ENCODE measurements around the gene LRRC36. TPM values are rescaled to one million over a fixed set of nuclear protein-coding genes. Genes with fewer than 3 reads are reported as not detected.

LRRC36 gene
- total and polyA plus RNA-seq, 2 of the 13 experiments (the other 11 are each of a cell fraction or from before 2014, with no cell fraction given) = 0.12 to 0.15 TPM

GRCh38 chr16:67411339-67411738 lies 84.7 kb downstream of the LRRC36 start (continued):
- TF ChIP-seq TSC22D2 (CRISPR knock-in tag; IDR thresholded peaks at IDR 0.05; ENCODE audit: borderline replicate concordance) (no peak), ZNF329 (CRISPR knock-in tag; IDR thresholded peaks at IDR 0.05; ENCODE audit: low read depth) (no peak), GATAD2A (CRISPR knock-in tag; IDR thresholded peaks at IDR 0.05) (0 out of 2 replicates have a peak, but pooled peaks have one; percentile 25), NCOR1 (IDR thresholded peaks at IDR 0.05; ENCODE audit: borderline replicate concordance, low read length) (peak; percentile 65; the same call in 1 of the 2 replicates), CEBPG (CRISPR knock-in tag; IDR thresholded peaks at IDR 0.05) (peak; percentile 47; the same call in 1 of the 2 replicates)
- TF ChIP-seq, protein P1, sequence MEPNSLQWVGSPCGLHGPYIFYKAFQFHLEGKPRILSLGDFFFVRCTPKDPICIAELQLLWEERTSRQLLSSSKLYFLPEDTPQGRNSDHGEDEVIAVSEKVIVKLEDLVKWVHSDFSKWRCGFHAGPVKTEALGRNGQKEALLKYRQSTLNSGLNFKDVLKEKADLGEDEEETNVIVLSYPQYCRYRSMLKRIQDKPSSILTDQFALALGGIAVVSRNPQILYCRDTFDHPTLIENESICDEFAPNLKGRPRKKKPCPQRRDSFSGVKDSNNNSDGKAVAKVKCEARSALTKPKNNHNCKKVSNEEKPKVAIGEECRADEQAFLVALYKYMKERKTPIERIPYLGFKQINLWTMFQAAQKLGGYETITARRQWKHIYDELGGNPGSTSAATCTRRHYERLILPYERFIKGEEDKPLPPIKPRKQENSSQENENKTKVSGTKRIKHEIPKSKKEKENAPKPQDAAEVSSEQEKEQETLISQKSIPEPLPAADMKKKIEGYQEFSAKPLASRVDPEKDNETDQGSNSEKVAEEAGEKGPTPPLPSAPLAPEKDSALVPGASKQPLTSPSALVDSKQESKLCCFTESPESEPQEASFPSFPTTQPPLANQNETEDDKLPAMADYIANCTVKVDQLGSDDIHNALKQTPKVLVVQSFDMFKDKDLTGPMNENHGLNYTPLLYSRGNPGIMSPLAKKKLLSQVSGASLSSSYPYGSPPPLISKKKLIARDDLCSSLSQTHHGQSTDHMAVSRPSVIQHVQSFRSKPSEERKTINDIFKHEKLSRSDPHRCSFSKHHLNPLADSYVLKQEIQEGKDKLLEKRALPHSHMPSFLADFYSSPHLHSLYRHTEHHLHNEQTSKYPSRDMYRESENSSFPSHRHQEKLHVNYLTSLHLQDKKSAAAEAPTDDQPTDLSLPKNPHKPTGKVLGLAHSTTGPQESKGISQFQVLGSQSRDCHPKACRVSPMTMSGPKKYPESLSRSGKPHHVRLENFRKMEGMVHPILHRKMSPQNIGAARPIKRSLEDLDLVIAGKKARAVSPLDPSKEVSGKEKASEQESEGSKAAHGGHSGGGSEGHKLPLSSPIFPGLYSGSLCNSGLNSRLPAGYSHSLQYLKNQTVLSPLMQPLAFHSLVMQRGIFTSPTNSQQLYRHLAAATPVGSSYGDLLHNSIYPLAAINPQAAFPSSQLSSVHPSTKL (CRISPR knock-in tag; IDR thresholded peaks at IDR 0.05) = 0 out of 2 replicates have a peak, but pooled peaks have one; percentile 7

DNA sequence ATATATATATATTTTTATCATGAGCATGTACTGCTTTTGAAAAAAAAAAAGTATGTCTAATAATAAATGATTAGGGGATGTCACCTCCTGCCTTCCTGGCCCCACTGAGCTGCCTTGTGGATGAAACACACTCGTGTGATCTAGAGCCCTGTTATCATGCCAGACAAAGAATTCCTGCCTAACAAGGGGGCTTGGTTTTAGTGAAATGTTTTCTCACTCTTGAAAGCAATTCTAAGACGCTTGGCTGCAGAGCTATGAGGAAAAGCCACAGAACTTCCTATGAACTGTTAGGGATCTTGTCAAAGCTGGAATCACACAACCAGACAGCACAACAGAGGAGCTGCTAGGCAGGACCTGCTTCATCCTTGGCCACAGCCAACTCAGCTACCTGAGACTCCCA lies 85.7 kb downstream of the LRRC36 start:
- Histone ChIP-seq H2AFZ (ENCODE audit: low read length) (no peak overlapping the region), H3K4me3 (replicated peaks in 1 of 3; ENCODE audit: insufficient read depth in 1 of 3, low read depth in 2 of 3, low read length in 3 of 3) (no peak overlapping the region), H3K4me1 (ENCODE audit: insufficient read depth, low read length) (peaks cover 52% of the 10 kb centered on the region), H3K4me2 (ENCODE audit: low read depth, low read length) (no peak overlapping the region), H3K27ac (ENCODE audit: extremely low read length, insufficient read depth, low read length) (no peak overlapping the region), H4K20me1 (ENCODE audit: insufficient read depth, low read length) (no peaks in the 10 kb centered on the region), H3K79me2 (ENCODE audit: insufficient read depth, low read length) (no peaks in the 10 kb centered on the region), H3K9me3 (ENCODE audit: low read length) (no peaks in the 10 kb centered on the region), H3K9ac (ENCODE audit: insufficient read depth, low read depth, low read length) (no peak overlapping the region), H3K36me3 (replicated peaks in 1 of 2; ENCODE audit: control insufficient read depth in 1 of 2, insufficient read depth in 2 of 2, low read length in 2 of 2) (no peaks in the 10 kb centered on the region), H3K27me3 (ENCODE audit: control insufficient read depth in 1 of 2, insufficient read depth in 2 of 2, low read length in 2 of 2) (peaks cover 0 to 6% of the 10 kb centered on the region in 2 experiments; a peak in 2 of 5 replicates)
- BruUV-seq (replicated peaks) = no TSS peak
- WGBS (ENCODE audit: low lambda C conversion rate) = 31% methylated on average over 2 of the region's 2 CpGs
- in situ Hi-C loops (cut with HindIII; ENCODE audit: extremely low pct_ligation_motif_present, low pct_unique_long_range_greater_than_20kb) = no loop called here
- no peak for FAIRE-seq
- POLR2A ChIA-PET = no interaction called here
- ATAC-seq = no peak
- no peak for TF ChIP-seq ZGPAT (CRISPR knock-in tag; IDR thresholded peaks at IDR 0.05)
- TF ChIP-seq, protein P2, sequence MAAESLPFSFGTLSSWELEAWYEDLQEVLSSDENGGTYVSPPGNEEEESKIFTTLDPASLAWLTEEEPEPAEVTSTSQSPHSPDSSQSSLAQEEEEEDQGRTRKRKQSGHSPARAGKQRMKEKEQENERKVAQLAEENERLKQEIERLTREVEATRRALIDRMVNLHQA (CRISPR knock-in tag; IDR thresholded peaks at IDR 0.05) = no peak
- CTCF ChIA-PET (ENCODE audit: low intra/inter-chr PET ratio, low total read pairs) = no interaction called here
- intact Hi-C loops (cut with micrococcal nuclease; ENCODE audit: unreplicated experiment) = no loop called here
- no peak for DNase-seq (ENCODE audit: low spot score)
